ENCODE data around the gene LHB.

LHB gene

DNA sequence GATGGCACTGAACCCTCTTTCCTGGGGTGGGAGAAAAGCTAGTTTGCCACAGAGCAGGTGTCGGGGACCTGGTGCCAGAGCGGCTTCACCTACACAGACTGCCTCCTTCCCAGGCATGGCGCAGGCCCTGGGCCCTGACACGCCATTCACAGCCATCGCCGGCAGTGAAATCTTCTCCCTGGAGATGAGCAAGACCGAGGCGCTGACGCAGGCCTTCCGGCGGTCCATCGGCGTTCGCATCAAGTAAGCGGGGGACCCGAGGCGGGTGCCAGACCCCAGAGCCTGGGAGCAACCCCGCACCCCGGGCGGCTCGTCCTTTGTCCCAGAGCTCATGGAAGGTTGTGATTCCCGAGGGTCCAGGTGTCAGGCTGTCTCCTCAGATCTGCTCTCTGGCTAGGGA lies 10.0 kb downstream of the LHB start:
- in situ Hi-C loops (cut with MboI; ENCODE audit: low sequenced_read_pairs, unreplicated experiment), result no loop called here
- TF ChIP-seq CTCF (IDR thresholded peaks at IDR 0.05; ENCODE audit: borderline replicate concordance, control extremely low read depth, extremely low read depth, insufficient read depth, missing control alignments), result no peak
- no peak for DNase-seq (ENCODE audit: low spot score)

DNA sequence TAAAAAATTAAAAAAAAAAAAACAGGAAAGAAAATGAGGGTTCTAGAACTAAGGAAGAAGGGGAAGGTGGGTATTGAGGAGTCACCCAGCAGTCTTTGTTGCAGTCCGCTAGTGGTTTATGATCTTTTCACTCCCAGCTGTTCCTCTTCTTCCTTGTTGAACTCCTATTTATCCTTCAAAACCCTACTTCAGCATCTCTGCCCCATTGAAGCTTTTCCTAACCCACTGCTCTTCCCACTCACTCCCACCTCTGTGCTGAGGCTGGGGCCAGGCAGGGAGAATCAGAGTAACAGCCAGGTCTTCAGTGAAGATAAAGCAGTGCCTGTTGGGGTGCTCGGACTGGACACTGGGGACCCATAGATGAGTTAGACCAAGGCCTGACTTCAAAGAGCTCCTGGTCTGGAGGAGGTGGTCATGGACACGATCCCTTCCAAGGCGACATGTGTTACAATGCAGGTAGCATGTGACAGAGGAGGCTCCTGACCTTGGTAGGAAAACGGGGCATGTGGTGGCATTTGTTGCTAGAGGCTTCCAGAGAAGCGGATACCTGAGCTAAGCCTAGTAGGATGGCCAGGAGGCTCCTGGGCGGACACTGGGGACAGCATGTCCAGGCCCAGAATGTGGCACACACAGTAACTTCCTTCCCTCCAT lies 11.8 kb downstream of the LHB start:
- in situ Hi-C loops (cut with MboI; ENCODE audit: low sequenced_read_pairs, unreplicated experiment), result no loop called here
- no peak for TF ChIP-seq CTCF (IDR thresholded peaks at IDR 0.05; ENCODE audit: borderline replicate concordance, control extremely low read depth, extremely low read depth, insufficient read depth, missing control alignments)
- DNase-seq (ENCODE audit: low spot score), result no peak

DNA sequence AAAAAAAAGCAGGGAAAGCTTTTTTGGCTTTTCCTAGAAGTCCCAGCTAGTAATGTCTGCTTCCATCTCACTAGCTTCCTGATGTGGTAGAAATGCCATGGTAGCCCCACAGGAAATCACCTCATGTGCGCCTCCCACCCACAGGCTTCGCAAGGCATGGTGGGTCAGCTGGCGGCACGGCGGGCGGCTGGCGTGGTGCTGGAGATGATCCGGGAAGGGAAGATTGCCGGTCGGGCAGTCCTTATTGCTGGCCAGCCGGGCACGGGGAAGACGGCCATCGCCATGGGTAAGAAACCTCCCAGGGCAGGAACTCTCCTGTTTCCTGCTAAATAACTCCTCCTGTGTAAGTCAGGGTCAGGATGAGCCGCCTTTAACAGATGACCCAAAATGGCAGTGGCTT lies 12.8 kb downstream of the LHB start:
- DNase-seq (ENCODE audit: low spot score), result no peak
- no peak for TF ChIP-seq CTCF (IDR thresholded peaks at IDR 0.05; ENCODE audit: borderline replicate concordance, control extremely low read depth, extremely low read depth, insufficient read depth, missing control alignments)
- in situ Hi-C loops (cut with MboI; ENCODE audit: low sequenced_read_pairs, unreplicated experiment), result no loop called here

DNA sequence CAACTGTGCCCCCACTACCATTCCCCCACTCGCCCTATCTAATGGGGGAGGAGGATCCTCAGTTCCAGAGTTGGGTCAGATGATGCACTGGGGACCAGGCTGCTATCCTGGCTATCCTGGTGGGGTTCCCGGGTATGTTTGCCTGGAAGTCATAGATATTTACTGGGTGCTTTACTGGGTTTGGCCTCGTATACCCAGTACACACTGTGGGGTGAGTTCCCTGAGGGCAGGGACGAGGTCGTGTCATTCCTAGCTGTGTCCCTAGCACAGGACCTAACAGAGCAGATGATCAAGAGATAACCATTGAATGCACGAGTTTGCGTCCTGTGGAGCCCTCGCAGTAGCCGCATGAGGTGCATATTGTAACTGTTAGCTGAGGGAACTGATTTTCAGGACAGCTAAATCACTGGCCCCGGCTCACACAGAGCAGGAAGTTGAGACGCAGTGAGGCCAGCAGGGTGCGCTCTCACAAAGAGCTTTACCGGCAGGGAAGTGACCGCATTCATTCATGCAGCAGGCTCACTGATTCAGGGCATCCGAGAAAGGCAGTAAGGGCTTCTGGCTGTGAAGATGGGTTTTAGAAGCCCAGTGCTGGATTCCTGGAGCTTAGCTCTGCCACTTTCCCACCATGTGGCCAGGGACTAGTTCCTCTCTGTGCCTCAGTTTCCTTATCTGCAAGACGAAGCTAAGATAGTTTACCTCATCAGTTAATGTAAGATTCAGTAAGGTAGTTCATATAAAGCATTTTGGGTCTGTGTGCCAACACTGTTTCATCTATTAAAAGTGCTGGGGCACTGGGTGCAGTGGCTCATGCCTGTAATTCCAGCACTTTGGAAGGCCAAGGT lies 17.2 kb downstream of the LHB start:
- in situ Hi-C loops (cut with MboI; ENCODE audit: low sequenced_read_pairs, unreplicated experiment), result no loop called here
- peak; percentile 64 for TF ChIP-seq CTCF (IDR thresholded peaks at IDR 0.05; ENCODE audit: borderline replicate concordance, control extremely low read depth, extremely low read depth, insufficient read depth, missing control alignments)
- DNase-seq (ENCODE audit: low spot score), result peak; percentile 72

GRCh38 chr19:48997972-48998371 lies 18.9 kb downstream of the LHB start:
- in situ Hi-C loops (cut with MboI; ENCODE audit: low sequenced_read_pairs, unreplicated experiment), result no loop called here
- DNase-seq (ENCODE audit: low spot score), result peak; percentile 60
- peak; percentile 46 for TF ChIP-seq CTCF (IDR thresholded peaks at IDR 0.05; ENCODE audit: borderline replicate concordance, control extremely low read depth, extremely low read depth, insufficient read depth, missing control alignments)

- in situ Hi-C loops (cut with MboI; ENCODE audit: low sequenced_read_pairs, unreplicated experiment), result no loop called here
- DNase-seq (ENCODE audit: low spot score), result no peak
- no peak for TF ChIP-seq CTCF (IDR thresholded peaks at IDR 0.05; ENCODE audit: borderline replicate concordance, control extremely low read depth, extremely low read depth, insufficient read depth, missing control alignments)
Measured at GRCh38 chr19:48994035-48994386, 22.9 kb downstream of the LHB start.
